T-helper 9 cell (primary cell): Measurements from ENCODE around the gene SNRPD1.
A peak's percentile ranks its signal among the peaks of the same experiment; 100 is the strongest.
"Not testable (repeated sequence)": the region's sequence is repeated elsewhere in the genome, so short reads cannot be mapped to it uniquely, and the experiment has no call there.

Experiments used
- DNase-seq: peaks from one replicate; pipeline ENCODE4 v3.0.0-alpha.2; 2020
- total RNA-seq, 2 donors: gene quantifications; one replicate each; lab custom pipeline; 2026; lab: John Stamatoyannopoulos, UW

SNRPD1 gene
- 33.1 to 39.5 reads per million in 2 donors for total RNA-seq

- DNase-seq: peak; percentile 83
Observed at GRCh38 chr18:21612125-21613039, at the start of gene SNRPD1. TSS of gene SNRPD1 (plus strand) at chr18:21612314. CDS start at chr18:21612430, 116 bp downstream.

GRCh38 chr18:21571772-21572171 lies 40.3 kb upstream of the SNRPD1 start:
- DNase-seq: no peak

GRCh38 chr18:21575656-21576055 lies 36.5 kb upstream of the SNRPD1 start:
- no peak for DNase-seq

- DNase-seq: no peak
Observed at GRCh38 chr18:21584391-21584790, 27.7 kb upstream of the SNRPD1 start.

GRCh38 chr18:21592361-21592760 lies 19.8 kb upstream of the SNRPD1 start:
- DNase-seq: not testable (repeated sequence)

GRCh38 chr18:21593540-21594257 lies 18.4 kb upstream of the SNRPD1 start:
- DNase-seq: no peak

GRCh38 chr18:21597620-21598019 lies 14.5 kb upstream of the SNRPD1 start:
- DNase-seq: no peak

- no peak for DNase-seq
Observed at GRCh38 chr18:21598726-21599584, 13.2 kb upstream of the SNRPD1 start.

- no peak for DNase-seq
Observed at GRCh38 chr18:21599585-21600525, 12.3 kb upstream of the SNRPD1 start.

- peak; percentile 85 for DNase-seq
Observed at GRCh38 chr18:21600526-21601410, 11.3 kb upstream of the SNRPD1 start, which contains the start of gene ESCO1. TSS of gene ESCO1 (minus strand) at chr18:21600704. CDS start at chr18:21574843, 25,861 bp downstream.

- DNase-seq: no peak
Observed at GRCh38 chr18:21602299-21602587, 9.9 kb upstream of the SNRPD1 start.

GRCh38 chr18:21604671-21605070 lies 7.4 kb upstream of the SNRPD1 start:
- DNase-seq: no peak

GRCh38 chr18:21605213-21605612 lies 6.9 kb upstream of the SNRPD1 start:
- DNase-seq: no peak

- not testable (repeated sequence) for DNase-seq
Observed at GRCh38 chr18:21611401-21612124, 551 bp upstream of the SNRPD1 start.

GRCh38 chr18:21621640-21622039 lies 9.5 kb downstream of the SNRPD1 start:
- DNase-seq: not testable (repeated sequence)

GRCh38 chr18:21629089-21629832 lies 17.1 kb downstream of the SNRPD1 start:
- DNase-seq: no peak

GRCh38 chr18:21632393-21632792 lies 20.3 kb downstream of the SNRPD1 start:
- DNase-seq: no peak

GRCh38 chr18:21634588-21635199 lies 22.6 kb downstream of the SNRPD1 start:
- no peak for DNase-seq

GRCh38 chr18:21636769-21637168 lies 24.7 kb downstream of the SNRPD1 start:
- DNase-seq: no peak
